DMS 273 (cell line): ENCODE data around the gene RTP5.
"Not testable (repeated sequence)": the region's sequence is repeated elsewhere in the genome, so short reads cannot be mapped to it uniquely, and the experiment has no call there.

Source experiments
- DNase-seq: peaks from one replicate; lab custom pipeline; 2025; ENCODE audit not compliant: unreplicated experiment; lab: John Stamatoyannopoulos, UW

The RTP5 gene

GRCh38 chr2:241900251-241901017 is 30.9 kb downstream of the RTP5 start:
- DNase-seq = peak; percentile 22

- no peak for DNase-seq
These were observed 31.5 kb downstream of the RTP5 start for GRCh38 chr2:241901018-241901380.

GRCh38 chr2:241901500-241902351 is 32.2 kb downstream of the RTP5 start:
- no peak for DNase-seq

- no peak for DNase-seq
These were observed 32.9 kb downstream of the RTP5 start for GRCh38 chr2:241902357-241902991.

- no peak for DNase-seq
These were observed 33.8 kb downstream of the RTP5 start for GRCh38 chr2:241903121-241904010.

- DNase-seq = no peak
These were observed 34.6 kb downstream of the RTP5 start for GRCh38 chr2:241904011-241904718.

GRCh38 chr2:241904791-241905710 is 35.5 kb downstream of the RTP5 start:
- no peak for DNase-seq

GRCh38 chr2:241905716-241906377 is 36.3 kb downstream of the RTP5 start:
- no peak for DNase-seq

GRCh38 chr2:241906378-241906770 is 36.8 kb downstream of the RTP5 start:
- DNase-seq = not testable (repeated sequence)

GRCh38 chr2:241906826-241907570 is 37.5 kb downstream of the RTP5 start:
- DNase-seq = no peak

GRCh38 chr2:241907831-241908230 is 38.3 kb downstream of the RTP5 start:
- DNase-seq = not testable (repeated sequence)

GRCh38 chr2:241908686-241909420 is 39.3 kb downstream of the RTP5 start:
- DNase-seq = no peak

GRCh38 chr2:241909769-241910168 is 40.2 kb downstream of the RTP5 start:
- DNase-seq = no peak

GRCh38 chr2:241910604-241911520 is 41.3 kb downstream of the RTP5 start:
- DNase-seq = no peak

GRCh38 chr2:241911551-241911950 is 42.0 kb downstream of the RTP5 start:
- DNase-seq = no peak

- no peak for DNase-seq
These were observed 42.6 kb downstream of the RTP5 start for GRCh38 chr2:241912021-241912555.
